Parathyroid adenoma (tissue), 2 donors: ENCODE measurements around the gene TRABD.

Experiments
- H2AFZ ChIP-seq: fragments of 300-600 bp; sonication (generic); one replicate; pipeline ENCODE4 v1.7.0; 2017; ENCODE audit warnings: antibody characterized with exemption, mild to moderate bottlenecking
- H3K27ac ChIP-seq: fragments of 300-600 bp; sonication (generic); one replicate; pipeline ENCODE4 v1.7.0; 2017
- H3K27me3 ChIP-seq: fragments of 300-600 bp; sonication (generic); one replicate; pipeline ENCODE4 v1.7.0; 2017; ENCODE audit warnings: low read length; ENCODE audit not compliant: control insufficient read depth, insufficient read depth
- H3K36me3 ChIP-seq: fragments of 300-600 bp; sonication (generic); one replicate; pipeline ENCODE4 v1.7.0; 2017; ENCODE audit warnings: low read length; ENCODE audit not compliant: control insufficient read depth, insufficient read depth
- H3K4me1 ChIP-seq: fragments of 300-600 bp; sonication (generic); one replicate; pipeline ENCODE4 v1.7.0; 2017; ENCODE audit warnings: control low read depth
- H3K4me2 ChIP-seq: fragments of 300-600 bp; sonication (generic); one replicate; pipeline ENCODE4 v1.7.0; 2017; ENCODE audit warnings: low read length
- H3K4me3 ChIP-seq: fragments of 300-600 bp; sonication (generic); one replicate; pipeline ENCODE4 v1.7.0; 2017; ENCODE audit warnings: low read depth, low read length
- H3K79me2 ChIP-seq: fragments of 300-600 bp; sonication (generic); one replicate; pipeline ENCODE4 v1.7.0; 2017; ENCODE audit warnings: control low read depth
- H3K9ac ChIP-seq: fragments of 300-600 bp; sonication (generic); one replicate; pipeline ENCODE4 v1.7.0; 2017; ENCODE audit warnings: mild to moderate bottlenecking
- H3K9me3 ChIP-seq: fragments of 300-600 bp; sonication (generic); one replicate; pipeline ENCODE4 v1.7.0; 2017; ENCODE audit warnings: low read length; ENCODE audit not compliant: control insufficient read depth
- TF ChIP-seq, protein P1 (sequence below): fragments of 300-600 bp; sonication (generic); IDR thresholded peaks from one replicate; pipeline ENCODE4 v1.7.0; 2017; ENCODE audit warnings: antibody characterized with exemption, mild to moderate bottlenecking
- donor health status: primary hyperparathyroidism.

The TRABD gene

DNA sequence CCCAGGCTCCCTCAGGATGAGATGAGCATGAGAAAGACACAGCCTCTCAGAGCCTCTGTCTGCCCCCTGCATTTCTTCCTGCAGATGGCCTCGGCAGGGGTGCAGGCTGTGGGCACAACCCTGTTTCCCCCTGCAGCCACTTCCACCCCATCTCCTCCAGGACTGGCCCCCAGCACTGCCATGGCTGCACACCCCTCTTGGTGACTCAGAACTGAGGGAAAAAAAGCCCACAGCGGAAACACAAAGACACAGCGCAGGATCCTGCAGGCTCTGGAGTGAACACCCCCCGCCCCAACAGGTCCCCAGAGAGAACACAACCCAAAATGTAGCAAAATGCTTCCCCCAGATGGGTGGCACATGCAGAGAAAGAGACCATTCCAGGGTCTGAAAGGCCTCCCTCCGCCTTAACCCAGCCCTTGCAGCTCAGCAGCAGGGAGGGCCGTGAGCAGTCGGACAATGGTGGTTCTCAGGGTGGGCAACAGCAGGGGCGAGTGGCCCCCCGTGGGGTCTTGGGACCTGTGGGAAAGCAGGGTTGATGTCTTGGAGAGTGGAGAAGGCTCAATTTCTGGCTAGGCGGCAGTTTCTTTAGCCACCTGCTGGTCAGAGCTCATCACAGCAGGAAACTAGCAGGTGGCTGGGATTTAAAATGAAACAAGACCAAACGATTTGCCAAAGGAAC lies 51.2 kb downstream of the TRABD start:
- H3K36me3 ChIP-seq: no peaks in the 10 kb centered on the region
- no peaks in the 10 kb centered on the region for H3K9me3 ChIP-seq
- TF ChIP-seq, protein P1, sequence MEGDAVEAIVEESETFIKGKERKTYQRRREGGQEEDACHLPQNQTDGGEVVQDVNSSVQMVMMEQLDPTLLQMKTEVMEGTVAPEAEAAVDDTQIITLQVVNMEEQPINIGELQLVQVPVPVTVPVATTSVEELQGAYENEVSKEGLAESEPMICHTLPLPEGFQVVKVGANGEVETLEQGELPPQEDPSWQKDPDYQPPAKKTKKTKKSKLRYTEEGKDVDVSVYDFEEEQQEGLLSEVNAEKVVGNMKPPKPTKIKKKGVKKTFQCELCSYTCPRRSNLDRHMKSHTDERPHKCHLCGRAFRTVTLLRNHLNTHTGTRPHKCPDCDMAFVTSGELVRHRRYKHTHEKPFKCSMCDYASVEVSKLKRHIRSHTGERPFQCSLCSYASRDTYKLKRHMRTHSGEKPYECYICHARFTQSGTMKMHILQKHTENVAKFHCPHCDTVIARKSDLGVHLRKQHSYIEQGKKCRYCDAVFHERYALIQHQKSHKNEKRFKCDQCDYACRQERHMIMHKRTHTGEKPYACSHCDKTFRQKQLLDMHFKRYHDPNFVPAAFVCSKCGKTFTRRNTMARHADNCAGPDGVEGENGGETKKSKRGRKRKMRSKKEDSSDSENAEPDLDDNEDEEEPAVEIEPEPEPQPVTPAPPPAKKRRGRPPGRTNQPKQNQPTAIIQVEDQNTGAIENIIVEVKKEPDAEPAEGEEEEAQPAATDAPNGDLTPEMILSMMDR: no peak
- H3K4me3 ChIP-seq: no peak overlapping the region
- no peaks in the 10 kb centered on the region for H3K27me3 ChIP-seq
- no peak overlapping the region for H3K27ac ChIP-seq
- no peak overlapping the region for H2AFZ ChIP-seq
- no peaks in the 10 kb centered on the region for H3K4me1 ChIP-seq
- no peak overlapping the region for H3K9ac ChIP-seq
- H3K4me2 ChIP-seq: no peak overlapping the region
- H3K79me2 ChIP-seq: peaks cover 22% of the 10 kb centered on the region

DNA sequence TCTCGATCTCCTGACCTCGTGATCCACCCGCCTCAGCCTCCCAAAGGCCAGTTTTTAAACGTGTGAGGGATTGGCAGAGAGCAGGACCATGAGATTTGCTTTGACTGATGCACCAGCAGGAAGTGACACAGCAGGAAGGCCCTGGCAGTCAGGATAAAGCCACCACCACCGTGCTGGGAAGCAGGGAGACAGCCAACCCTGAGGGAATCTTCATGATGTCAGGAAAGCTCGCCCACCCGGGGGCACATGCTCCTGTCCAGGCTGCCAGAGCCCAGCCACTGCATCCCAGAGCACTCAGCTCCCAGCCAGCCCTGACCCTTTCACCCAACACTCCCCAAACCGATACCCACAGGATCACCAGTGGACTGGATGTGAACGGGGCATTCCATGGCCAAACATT lies 53.0 kb downstream of the TRABD start:
- H3K27ac ChIP-seq: no peak overlapping the region
- peaks cover 31% of the 10 kb centered on the region for H3K79me2 ChIP-seq
- no peaks in the 10 kb centered on the region for H3K36me3 ChIP-seq
- TF ChIP-seq, protein P1: no peak
- H3K9ac ChIP-seq: no peak overlapping the region
- H2AFZ ChIP-seq: no peak overlapping the region
- H3K27me3 ChIP-seq: no peaks in the 10 kb centered on the region
- H3K4me2 ChIP-seq: no peak overlapping the region
- H3K9me3 ChIP-seq: no peaks in the 10 kb centered on the region
- H3K4me3 ChIP-seq: no peak overlapping the region
- peaks cover 1% of the 10 kb centered on the region for H3K4me1 ChIP-seq

DNA sequence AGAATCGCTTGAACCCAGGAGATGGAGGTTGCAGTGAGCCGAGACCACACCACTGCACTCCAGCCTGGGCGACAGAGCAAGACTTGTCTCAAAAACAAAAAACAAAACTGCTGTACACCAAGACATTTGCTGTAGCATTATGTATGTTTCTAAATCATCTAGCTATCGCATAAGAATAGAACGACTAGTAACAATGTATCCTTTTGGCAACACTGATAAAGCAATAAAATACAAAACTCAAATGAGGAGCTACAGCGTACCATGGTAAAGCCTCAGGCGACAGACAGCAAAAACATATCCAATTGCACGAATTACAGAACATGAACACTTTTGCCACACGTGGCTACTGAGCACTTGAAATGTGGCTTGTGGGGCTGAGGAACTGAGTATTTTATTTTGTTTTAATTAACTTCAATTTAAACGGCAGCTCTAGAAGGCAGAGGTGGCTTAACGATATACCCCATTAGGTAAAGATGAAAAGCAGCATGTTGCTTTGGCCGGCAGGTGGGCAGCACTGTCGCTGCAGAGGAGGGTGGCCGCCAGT lies 56.8 kb downstream of the TRABD start:
- TF ChIP-seq, protein P1: no peak
- no peak overlapping the region for H3K9ac ChIP-seq
- H3K4me1 ChIP-seq: peaks cover 2% of the 10 kb centered on the region
- H3K4me3 ChIP-seq: no peak overlapping the region
- H3K36me3 ChIP-seq: no peaks in the 10 kb centered on the region
- H3K9me3 ChIP-seq: no peaks in the 10 kb centered on the region
- H2AFZ ChIP-seq: no peak overlapping the region
- H3K4me2 ChIP-seq: no peak overlapping the region
- peaks cover 27% of the 10 kb centered on the region for H3K79me2 ChIP-seq
- no peaks in the 10 kb centered on the region for H3K27me3 ChIP-seq
- H3K27ac ChIP-seq: no peak overlapping the region

DNA sequence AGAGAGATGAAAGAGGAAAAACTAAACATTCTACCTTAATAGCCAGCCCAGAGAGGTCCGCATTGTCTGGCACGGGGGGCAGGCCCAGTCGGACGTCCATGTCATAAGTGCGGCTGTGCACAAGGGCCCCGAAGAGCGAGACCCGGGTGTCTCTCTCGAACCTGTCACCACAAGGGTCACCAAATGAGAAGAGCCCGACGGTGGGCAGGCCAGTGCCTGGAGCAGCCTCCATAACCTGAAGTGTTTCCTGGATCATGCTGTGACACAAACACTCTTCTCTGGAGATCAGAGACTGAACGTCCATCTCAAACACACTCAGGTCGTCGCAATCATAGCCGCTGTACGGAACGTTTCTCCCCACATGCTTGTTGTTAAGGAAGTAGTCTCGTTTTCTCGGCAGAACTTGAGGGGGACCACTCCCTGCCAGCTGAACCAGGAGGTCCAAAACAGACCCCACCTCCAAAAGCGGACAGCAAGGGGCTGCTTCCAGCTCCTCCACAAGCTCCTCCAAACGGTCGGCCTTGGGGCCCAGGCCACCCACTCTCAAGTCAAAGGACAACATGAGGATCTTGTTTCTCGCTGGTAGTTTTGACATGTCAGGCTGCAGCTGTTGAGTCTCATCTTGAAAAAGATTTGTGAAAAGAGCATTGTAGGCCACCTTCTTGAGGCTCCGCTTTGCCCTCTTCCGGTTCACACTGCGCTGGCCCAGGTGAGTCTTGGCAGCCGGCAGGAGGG lies 58.1 kb downstream of the TRABD start:
- Histone ChIP-seq H2AFZ (peak overlapping the region; percentile 89), H3K36me3 (no peaks in the 10 kb centered on the region), H3K4me3 (peak overlapping the region; percentile 97), H3K4me1 (peaks cover 2% of the 10 kb centered on the region), H3K9me3 (no peaks in the 10 kb centered on the region), H3K4me2 (peak overlapping the region; percentile 95), H3K79me2 (peaks cover 24% of the 10 kb centered on the region), H3K27me3 (no peaks in the 10 kb centered on the region), H3K9ac (peak overlapping the region; percentile 28), H3K27ac (no peak overlapping the region)
- TF ChIP-seq, protein P1: no peak
